GM23248 (cell line): ENCODE results near the gene ATF2.

Experiments used
- EZH2 ChIP-seq: fragments of 200-600 bp; sonication (generic); IDR thresholded peaks from 2 replicates; pipeline ENCODE4 v1.6.1; 2018; ENCODE audit warnings: antibody characterized with exemption, mild to moderate bottlenecking; ENCODE audit not compliant: insufficient read depth, poor library complexity, severe bottlenecking
- EZH2phosphoT487 ChIP-seq: fragments of 200-600 bp; sonication (generic); IDR thresholded peaks from 2 replicates; pipeline ENCODE4 v1.6.1; 2018; ENCODE audit warnings: antibody characterized with exemption, moderate library complexity, mild to moderate bottlenecking, low read depth; ENCODE audit not compliant: insufficient read depth

DNA sequence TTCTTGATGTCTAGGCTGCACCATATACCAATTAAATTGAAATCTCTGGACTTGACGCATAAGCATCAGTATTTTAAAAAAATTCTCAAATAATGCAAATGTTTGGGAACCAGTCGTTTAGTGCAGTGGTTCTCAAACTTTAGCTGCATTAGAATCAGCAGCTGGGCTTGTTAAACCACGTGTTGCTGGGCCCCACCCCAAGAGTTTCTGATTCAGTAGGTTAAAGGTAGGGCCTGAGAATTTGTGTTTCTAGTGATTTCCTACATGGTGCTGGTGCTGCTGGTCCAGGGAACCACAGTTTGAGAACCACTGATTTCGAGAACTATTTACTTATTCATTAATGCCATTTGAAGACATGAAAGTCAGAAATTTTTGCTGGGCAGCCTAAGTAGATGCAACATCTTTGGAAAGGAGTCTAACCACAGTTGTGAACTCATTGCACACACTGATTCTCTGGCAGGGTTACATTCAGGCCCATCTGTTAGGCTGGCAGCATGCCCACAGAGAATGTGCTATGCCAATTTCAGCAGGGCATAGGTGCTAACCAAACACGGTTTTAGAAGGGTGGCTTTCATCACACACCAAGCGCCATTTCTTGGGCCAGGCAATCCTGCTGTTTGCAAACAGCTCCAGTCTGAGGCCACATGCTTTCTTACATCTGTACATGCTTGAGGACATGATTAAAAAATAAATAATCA is 39.9 kb upstream of the ATF2 start:
- TF ChIP-seq EZH2, result no peak
- TF ChIP-seq EZH2phosphoT487, result no peak
